Mesodermal cell (in vitro differentiated cells): ENCODE results near the gene BRD1.

ENCODE experiments used
- H3K27ac ChIP-seq: 2 replicates; pipeline ENCODE4 v1.7.0; 2013; ENCODE audit warnings: mild to moderate bottlenecking, low read depth, low read length, moderate library complexity; ENCODE audit not compliant: severe bottlenecking
- H3K36me3 ChIP-seq: 2 replicates; pipeline ENCODE4 v1.7.1; 2013; ENCODE audit warnings: mild to moderate bottlenecking, low read length, moderate library complexity; ENCODE audit not compliant: control insufficient read depth, insufficient read depth
- H3K4me1 ChIP-seq: one replicate; pipeline ENCODE4 v1.7.1; 2013; ENCODE audit warnings: mild to moderate bottlenecking, low read length; ENCODE audit not compliant: insufficient read depth, control insufficient read depth, poor library complexity, severe bottlenecking
- H3K4me3 ChIP-seq: 2 replicates; pipeline ENCODE4 v1.7.0; 2013; ENCODE audit warnings: low read length, control low read depth, mild to moderate bottlenecking; ENCODE audit not compliant: insufficient read depth, poor library complexity, severe bottlenecking; ENCODE audit errors: extremely low read depth
- H3K9me3 ChIP-seq: 2 replicates; pipeline ENCODE4 v1.7.1; 2013; ENCODE audit warnings: mild to moderate bottlenecking, low read length, moderate library complexity; ENCODE audit not compliant: control insufficient read depth
- WGBS, 2 experiments: methylation state at CpG; one replicate each; pipeline ENCODE4 v1.1.5; 2013; ENCODE audit warnings: missing lambda C conversion rate in 2 of 2; ENCODE audit not compliant: insufficient coverage in 2 of 2; 5-methylcytosine and 5-hydroxymethylcytosine counted together

BRD1 gene

DNA sequence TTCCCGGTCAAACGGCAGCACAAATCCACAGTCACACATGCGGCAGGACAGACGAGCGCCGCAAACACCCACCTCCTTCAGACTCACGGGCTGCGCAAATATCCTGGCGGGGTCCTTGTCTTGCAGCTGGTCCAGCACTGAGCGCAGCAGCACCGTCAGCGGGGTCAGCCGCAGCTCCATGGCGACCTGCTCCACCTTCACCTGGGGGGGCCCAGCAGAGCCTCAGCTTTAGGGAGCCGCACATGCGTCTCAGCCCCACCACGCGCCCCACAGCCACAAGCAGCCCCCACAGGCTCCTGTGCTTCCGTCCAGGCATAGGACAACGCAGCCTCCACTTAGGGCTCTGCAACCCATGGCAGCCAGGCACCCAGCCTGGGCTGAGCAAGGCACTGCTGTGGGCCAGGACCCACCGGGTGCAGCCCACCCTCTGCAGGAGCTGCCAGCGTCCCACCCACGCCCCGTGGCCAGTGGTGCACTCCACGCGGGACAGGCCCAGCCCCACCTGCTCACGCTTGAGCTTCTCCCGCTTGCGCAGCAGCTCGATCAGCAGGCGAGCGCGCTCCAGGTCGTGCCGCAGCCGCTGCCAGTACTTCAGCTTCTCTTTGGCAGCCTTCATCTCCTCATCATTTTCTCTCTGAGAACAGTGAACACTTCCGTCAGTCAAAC is 29.1 kb downstream of the BRD1 start:
- Histone ChIP-seq H3K4me1 (no peaks in the 10 kb centered on the region), H3K4me3 (no peak overlapping the region), H3K9me3 (no peaks in the 10 kb centered on the region), H3K27ac (no peak overlapping the region), H3K36me3 (peaks cover 75% of the 10 kb centered on the region)
- 92 to 96% methylated on average over 35 to 37 of the region's 37 CpGs for WGBS, 2 experiments

DNA sequence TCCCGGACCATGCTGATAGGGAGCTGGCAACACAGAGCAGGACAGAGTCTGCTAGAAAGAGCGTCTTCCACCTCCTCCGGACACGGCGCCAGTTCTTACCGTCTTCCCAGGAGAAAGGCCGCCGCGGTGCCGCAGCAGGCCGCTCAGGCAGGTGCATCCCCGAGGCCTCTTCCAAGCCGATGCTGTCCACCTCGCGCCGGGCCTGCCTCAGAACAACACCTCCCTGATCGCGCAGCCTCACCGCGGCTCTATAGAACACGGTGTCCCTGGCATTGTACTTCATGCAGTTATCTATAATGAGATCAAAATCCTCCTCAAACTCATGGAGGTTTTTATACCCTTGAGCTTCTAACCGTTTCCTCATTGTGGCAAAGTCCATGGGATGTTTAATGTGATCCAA is 30.0 kb downstream of the BRD1 start:
- Histone ChIP-seq H3K36me3 (peaks cover 75% of the 10 kb centered on the region), H3K4me1 (no peaks in the 10 kb centered on the region), H3K27ac (no peak overlapping the region), H3K9me3 (no peaks in the 10 kb centered on the region), H3K4me3 (no peak overlapping the region)
- 96 to 98% methylated on average over 19 to 21 of the region's 22 CpGs for WGBS, 2 experiments

DNA sequence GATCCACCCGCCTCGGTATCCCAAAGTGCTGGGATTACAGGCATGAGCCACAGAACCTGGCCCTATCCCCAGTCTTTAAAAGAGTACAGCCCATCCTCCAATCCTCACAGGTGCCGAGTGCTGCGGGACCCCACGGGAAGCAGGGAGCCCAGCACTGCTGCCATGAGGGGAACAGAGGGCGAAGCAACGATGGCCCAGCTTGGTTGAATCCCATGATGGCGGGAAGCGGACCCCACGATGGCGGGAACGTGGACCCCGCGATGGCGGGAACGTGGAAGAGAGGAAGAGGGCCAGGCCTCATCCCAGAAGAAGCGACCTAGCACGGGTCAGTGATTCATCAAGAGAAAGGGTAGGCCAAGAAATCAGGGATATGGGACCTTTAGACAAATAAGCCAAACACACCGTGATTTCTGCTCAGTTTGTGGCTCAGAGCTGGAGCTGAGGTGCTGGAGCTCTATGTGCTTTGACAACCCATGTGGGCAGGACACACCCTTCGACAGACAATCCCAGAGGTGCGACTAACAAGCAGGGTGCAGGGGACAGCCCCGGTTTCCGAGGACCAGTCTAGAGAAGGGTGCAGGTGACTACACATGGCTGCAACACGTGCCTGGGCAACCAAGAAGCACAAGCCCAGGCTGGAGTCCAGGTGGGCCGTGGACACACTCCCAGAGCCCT is 30.9 kb downstream of the BRD1 start:
- Histone ChIP-seq H3K36me3 (peaks cover 79% of the 10 kb centered on the region), H3K4me1 (no peaks in the 10 kb centered on the region), H3K4me3 (no peak overlapping the region), H3K27ac (no peak overlapping the region), H3K9me3 (no peaks in the 10 kb centered on the region)
- 99% methylated on average over 24 to 25 of the region's 25 CpGs for WGBS, 2 experiments

DNA sequence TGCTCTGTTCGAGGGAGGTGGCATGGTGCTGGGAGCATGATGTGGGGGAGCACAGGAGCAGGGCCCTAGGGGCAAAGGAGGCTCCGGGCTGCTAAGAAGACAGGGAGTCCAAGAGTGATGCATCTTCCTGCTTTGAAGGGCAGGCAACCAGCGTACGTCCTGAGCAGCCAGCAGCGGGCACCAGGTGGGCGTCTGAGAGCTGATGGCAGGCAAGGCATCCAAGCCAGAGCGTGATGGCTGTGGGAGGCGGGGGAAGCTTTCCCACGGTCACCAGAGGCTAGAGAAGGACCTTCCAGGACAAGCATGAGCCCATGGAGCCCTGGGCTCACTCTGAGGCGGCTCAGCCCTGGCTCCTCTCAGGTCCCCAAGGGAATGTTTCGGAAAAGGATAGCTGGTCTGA is 32.2 kb downstream of the BRD1 start:
- peaks cover 85% of the 10 kb centered on the region for H3K36me3 ChIP-seq

DNA sequence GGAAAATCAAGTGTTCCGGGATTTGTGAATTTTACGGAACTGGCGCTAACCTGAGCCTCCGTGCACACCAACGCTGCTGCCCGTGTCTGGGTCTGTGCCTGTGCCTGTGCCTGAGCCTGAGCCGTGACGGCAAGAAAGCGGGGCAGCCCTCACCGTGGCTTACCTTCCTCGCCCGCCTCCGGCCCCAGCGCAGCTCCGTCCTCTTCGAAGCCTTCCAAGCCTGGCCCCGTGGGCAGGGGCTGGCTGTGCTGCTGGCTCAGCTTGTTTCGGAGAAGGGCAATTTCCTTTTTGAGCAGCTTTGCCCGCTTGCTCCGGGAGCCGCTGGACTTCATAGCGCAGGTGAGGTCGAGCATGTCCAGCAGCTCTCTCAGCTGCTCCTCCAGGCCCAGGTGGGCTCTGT is 33.8 kb downstream of the BRD1 start:
- WGBS, 2 experiments = 97 to 98% methylated on average over 22 to 23 of the region's 23 CpGs
- Histone ChIP-seq H3K4me1 (peaks cover 18% of the 10 kb centered on the region), H3K36me3 (peaks cover 97% of the 10 kb centered on the region), H3K4me3 (no peak overlapping the region), H3K27ac (no peak overlapping the region), H3K9me3 (no peaks in the 10 kb centered on the region)

More for the DNA sequence above, 32.2 kb downstream of the BRD1 start:
- no peak overlapping the region for H3K4me3 ChIP-seq
- no peaks in the 10 kb centered on the region for H3K9me3 ChIP-seq
- peaks cover 6% of the 10 kb centered on the region for H3K4me1 ChIP-seq
- WGBS, 2 experiments = 97 to 98% methylated on average over 10 of the region's 11 CpGs
- no peak overlapping the region for H3K27ac ChIP-seq

DNA sequence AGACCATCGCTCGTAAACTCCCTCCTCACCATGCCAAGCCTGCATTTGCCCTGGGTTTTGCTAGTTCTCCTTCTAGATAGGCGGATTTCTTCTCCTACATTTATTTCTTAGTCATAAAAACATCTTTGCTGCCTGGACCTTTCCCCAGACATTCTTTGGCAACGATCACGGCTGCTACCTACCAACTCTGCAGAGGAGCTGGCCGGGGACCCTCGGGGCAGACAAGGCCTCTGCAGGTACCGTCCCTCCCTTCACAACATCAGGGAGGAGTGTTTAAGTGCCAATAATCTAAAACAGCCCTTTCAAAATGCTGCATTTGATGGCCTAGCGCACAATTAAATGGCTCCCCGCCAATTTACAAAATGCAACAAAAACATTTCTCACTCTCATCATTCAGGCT is 34.4 kb downstream of the BRD1 start:
- H3K36me3 ChIP-seq = peaks cover 97% of the 10 kb centered on the region
- H3K4me3 ChIP-seq = no peak overlapping the region
- 94 to 97% methylated on average over 7 to 10 of the region's 10 CpGs for WGBS, 2 experiments
- H3K27ac ChIP-seq = no peak overlapping the region
- no peaks in the 10 kb centered on the region for H3K9me3 ChIP-seq
- H3K4me1 ChIP-seq = peaks cover 20% of the 10 kb centered on the region

DNA sequence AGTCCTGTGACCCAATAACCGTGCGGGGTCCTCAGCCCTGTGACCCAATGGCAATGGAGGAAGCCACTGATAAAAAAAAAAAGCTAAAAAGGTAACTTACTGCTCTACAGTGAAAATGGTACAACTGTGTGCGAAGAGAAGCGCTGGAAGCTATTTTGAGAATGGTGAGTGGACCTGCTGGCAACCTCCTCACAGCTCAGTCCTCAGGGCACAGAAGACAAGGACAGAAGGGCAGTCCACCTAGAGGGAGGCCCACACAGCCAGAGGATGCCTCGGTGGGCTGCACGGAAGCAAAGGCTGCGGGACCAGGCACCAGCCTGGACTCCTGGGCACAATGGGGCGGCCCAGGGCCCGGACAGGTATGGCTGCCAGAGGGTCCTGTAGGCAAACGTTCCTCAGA is 35.6 kb downstream of the BRD1 start:
- no peak overlapping the region for H3K27ac ChIP-seq
- peaks cover 20% of the 10 kb centered on the region for H3K4me1 ChIP-seq
- H3K36me3 ChIP-seq = peaks cover 97% of the 10 kb centered on the region
- no peaks in the 10 kb centered on the region for H3K9me3 ChIP-seq
- no peak overlapping the region for H3K4me3 ChIP-seq
- WGBS, 2 experiments = 98 to 99% methylated on average over 10 of the region's 10 CpGs

DNA sequence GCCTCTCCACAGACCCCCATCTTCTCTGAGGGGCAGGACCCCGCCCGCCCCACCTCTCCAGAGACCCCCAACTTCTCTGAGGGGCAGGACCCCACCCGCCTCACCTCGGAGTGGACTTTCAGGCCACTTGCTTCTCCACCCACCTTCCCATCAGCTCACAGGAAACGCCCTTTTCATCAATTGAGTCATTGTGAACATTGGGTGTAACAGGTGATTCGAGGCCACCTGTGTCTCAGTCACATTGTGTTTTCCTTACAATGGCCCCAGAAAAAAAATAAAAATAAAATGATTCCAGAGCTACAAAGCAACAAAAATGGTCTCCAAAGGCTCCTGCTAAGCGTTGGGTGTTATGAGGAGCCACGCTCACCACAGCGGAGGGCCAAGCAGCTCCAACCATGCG is 36.0 kb downstream of the BRD1 start:
- Histone ChIP-seq H3K4me3 (no peak overlapping the region), H3K4me1 (peaks cover 20% of the 10 kb centered on the region), H3K9me3 (no peaks in the 10 kb centered on the region), H3K27ac (no peak overlapping the region), H3K36me3 (peaks cover 97% of the 10 kb centered on the region)
- WGBS, 2 experiments = 95 to 99% methylated on average over 4 to 7 of the region's 10 CpGs

DNA sequence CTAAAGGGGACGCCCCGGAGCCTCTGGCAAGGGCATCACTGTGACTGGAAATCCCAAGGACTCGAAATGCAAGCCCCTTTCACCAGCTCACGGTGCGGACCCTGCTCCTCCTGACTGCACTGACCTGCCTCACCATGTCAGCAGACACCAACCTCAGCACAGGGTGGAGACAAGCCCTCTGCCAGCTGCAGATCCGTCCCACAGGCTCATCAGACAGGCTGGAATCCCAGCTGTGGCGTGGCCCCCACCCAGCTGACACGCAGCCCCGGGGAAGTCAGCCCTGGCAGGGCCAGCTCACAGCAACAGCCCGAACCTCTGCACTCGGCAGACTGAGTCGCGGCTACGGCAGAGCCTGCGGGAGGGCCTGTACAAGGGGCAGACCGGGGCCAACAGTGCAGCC is 36.8 kb downstream of the BRD1 start:
- whole genome bisulfite sequencing, 2 experiments = 95% methylated on average over 7 to 16 of the region's 16 CpGs
- Histone ChIP-seq H3K36me3 (peaks cover 95% of the 10 kb centered on the region), H3K27ac (no peak overlapping the region)

DNA sequence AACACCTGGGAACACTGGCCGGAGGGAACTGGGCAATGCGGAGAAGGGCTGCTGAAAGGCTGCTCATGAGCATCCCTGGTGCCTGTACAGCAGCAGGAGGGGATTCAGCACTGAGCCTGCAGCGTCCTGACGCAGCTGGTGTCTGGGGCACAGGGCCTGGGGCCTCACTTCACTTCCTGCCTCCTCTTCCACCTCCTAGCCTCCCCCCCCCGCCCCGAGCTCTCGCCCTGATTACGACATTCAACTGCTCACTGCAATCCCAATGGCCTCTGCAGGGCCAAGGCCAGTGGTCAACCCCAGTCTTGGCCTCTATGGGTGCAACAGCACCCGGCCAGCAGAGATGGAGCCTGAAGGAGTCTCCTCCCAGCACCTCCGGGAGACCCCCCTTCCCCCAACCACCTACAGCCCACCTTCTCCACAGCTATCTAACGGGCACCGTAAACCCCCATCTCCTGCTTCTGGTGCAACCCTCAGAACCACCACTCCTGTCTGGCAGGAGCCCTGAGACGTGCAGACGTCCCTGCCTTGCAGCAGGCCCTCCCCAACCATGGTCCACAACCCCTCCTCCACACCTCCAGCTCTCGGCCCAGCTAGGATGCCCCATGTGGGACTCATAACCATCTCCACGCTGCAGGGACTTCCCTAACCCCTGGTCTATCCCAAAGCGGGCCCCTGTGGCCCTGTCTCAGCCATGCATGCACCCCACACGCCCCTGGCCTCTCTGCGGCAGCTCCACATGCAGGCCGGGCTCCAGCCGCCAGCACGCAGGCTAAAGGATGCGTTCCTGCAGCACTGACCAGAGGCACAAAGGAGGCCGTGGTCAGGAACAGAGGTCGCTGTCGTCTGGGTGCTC is 38.2 kb downstream of the BRD1 start:
- Histone ChIP-seq H3K36me3 (peaks cover 95% of the 10 kb centered on the region), H3K4me1 (peaks cover 25% of the 10 kb centered on the region), H3K9me3 (no peaks in the 10 kb centered on the region), H3K27ac (no peak overlapping the region), H3K4me3 (no peak overlapping the region)
- WGBS, 2 experiments = 92 to 95% methylated on average over 20 to 21 of the region's 26 CpGs

More for the DNA sequence above, 36.8 kb downstream of the BRD1 start:
- no peaks in the 10 kb centered on the region for H3K9me3 ChIP-seq
- H3K4me1 ChIP-seq = peaks cover 25% of the 10 kb centered on the region
- H3K4me3 ChIP-seq = no peak overlapping the region
